GM12878 (cell line): ENCODE measurements around the gene NTRK3. TPM values are rescaled to one million over a fixed set of nuclear protein-coding genes. Genes with fewer than 3 reads are reported as not detected.

ENCODE experiments used
- ATAC-seq: fragments of 200-7000 bp; cut with Tn5 transposase; 3 replicates; pipeline ENCODE4 v1.9.1; 2020; ENCODE audit warnings: mild to moderate bottlenecking, moderate library complexity
- BruUV-seq: library from RNA; stranded (reverse); fragments of 400-500 nt; replicated peaks from 2 replicates; lab custom pipeline; 2021; lab: Mats Ljungman, UMichigan
- CTCF ChIA-PET: fragments of 300-600 bp; sonication (Branson Sonifier 250); formaldehyde crosslinking; extraction: SDS; loops from one replicate; lab custom pipeline; 2021; ENCODE audit warnings: inconsistent platforms; lab: Yijun Ruan, JAX
- POLR2A ChIA-PET: fragments of 350-600 bp; formaldehyde crosslinking; extraction: SDS; loops from one replicate; lab custom pipeline; 2021; ENCODE audit warnings: inconsistent platforms; lab: Charles Lee
- RAD21 ChIA-PET: fragments of 300-600 bp; sonication (Branson Sonifier 250); formaldehyde crosslinking; loops from one replicate; lab custom pipeline; 2023; ENCODE audit warnings: antibody characterized with exemption; ENCODE audit not compliant: unreplicated experiment; lab: Charles Lee
- SMC1A ChIA-PET: fragments of 300-600 bp; sonication (Branson Sonifier 250); formaldehyde crosslinking; loops from one replicate; lab custom pipeline; 2023; ENCODE audit not compliant: unreplicated experiment, uncharacterized antibody; lab: Charles Lee
- DNase-seq: peaks from one replicate; pipeline ENCODE4 v3.0.0-alpha.2; 2011; ENCODE audit warnings: low read depth, low spot score
- FAIRE-seq: peaks from 3 replicates; lab custom pipeline; 2011; peaks lifted over from hg19 to GRCh38; lab: Jason Lieb, UNC
- H2AFZ ChIP-seq: 2 replicates; pipeline ENCODE4 v1.6.0; 2011; ENCODE audit warnings: low read depth, low read length, control low read depth; ENCODE audit not compliant: control insufficient read depth
- H3K27ac ChIP-seq: 2 replicates; pipeline ENCODE4 v1.5.1; 2011; ENCODE audit warnings: control low read depth; ENCODE audit not compliant: control insufficient read depth, insufficient read depth
- H3K27me3 ChIP-seq, 2 experiments: replicated peaks in 1 of 2; 2 replicates each; pipeline versions ENCODE4 v1.6.0 to v1.6.1; 2011; ENCODE audit warnings: low read length in 1 of 2; ENCODE audit not compliant: control insufficient read depth in 2 of 2, insufficient read depth in 2 of 2
- H3K36me3 ChIP-seq, 2 experiments: 2 replicates each; pipeline ENCODE4 v1.5.1; 2011; ENCODE audit warnings: low read length in 1 of 2; ENCODE audit not compliant: control insufficient read depth in 2 of 2, insufficient read depth in 2 of 2
- H3K4me1 ChIP-seq: 2 replicates; pipeline ENCODE4 v1.6.1; 2011; ENCODE audit warnings: mild to moderate bottlenecking, low read length, moderate library complexity, mixed read lengths; ENCODE audit not compliant: control insufficient read depth, insufficient read depth
- H3K4me2 ChIP-seq: 2 replicates; pipeline ENCODE4 v1.6.0; 2011; ENCODE audit warnings: control low read depth; ENCODE audit not compliant: control insufficient read depth, insufficient read depth
- H3K4me3 ChIP-seq: fragments of 200-600 bp; sonication (generic); 2 replicates; pipeline ENCODE4 v1.5.1; 2016
- H3K79me2 ChIP-seq: 2 replicates; pipeline ENCODE4 v1.6.0; 2011; ENCODE audit warnings: low read length; ENCODE audit not compliant: control insufficient read depth, insufficient read depth
- H3K9ac ChIP-seq: 2 replicates; pipeline ENCODE4 v1.8.0; 2011; ENCODE audit warnings: low read length, control low read depth, mixed read lengths; ENCODE audit not compliant: control insufficient read depth, insufficient read depth
- H3K9me3 ChIP-seq: replicated peaks from 3 replicates; pipeline ENCODE4 v1.5.1; 2011; ENCODE audit warnings: mild to moderate bottlenecking, low read length; ENCODE audit not compliant: control insufficient read depth, insufficient read depth
- H4K20me1 ChIP-seq: 2 replicates; pipeline ENCODE4 v1.6.0; 2011; ENCODE audit not compliant: control insufficient read depth, insufficient read depth
- BHLHE40 ChIP-seq, 2 experiments: fragments of 450-650 bp in 1 of 2; IDR thresholded peaks; 2 replicates each; pipeline ENCODE4 v1.6.1; 2011 to 2017; ENCODE audit warnings: low read depth in 2 of 2, borderline replicate concordance in 1 of 2, improper control_type of control experiment in 1 of 2, low read length in 1 of 2, mild to moderate bottlenecking in 1 of 2
- CEBPB ChIP-seq, 2 experiments: fragments of 150-350 bp in 1 of 2; IDR thresholded peaks; 2 replicates each; pipeline ENCODE4 v1.6.1; 2012 to 2014; ENCODE audit warnings: low read depth in 2 of 2, low read length in 2 of 2, borderline replicate concordance in 1 of 2, inconsistent platforms in 1 of 2
- CTCF ChIP-seq, 3 experiments: IDR thresholded peaks in 2 of 3; conservative IDR thresholded peaks in 1 of 3; 2 replicates each; pipeline ENCODE4 v1.5.1; 2011; ENCODE audit warnings: low read depth in 3 of 3, low read length in 3 of 3, mild to moderate bottlenecking in 3 of 3, control low read depth in 2 of 3, moderate library complexity in 2 of 3, inconsistent platforms in 1 of 3, mixed read lengths in 1 of 3; ENCODE audit not compliant: control insufficient read depth in 2 of 3, insufficient read depth in 1 of 3; ENCODE audit errors: extremely low read depth in 1 of 3
- E2F4 ChIP-seq: IDR thresholded peaks from 2 replicates; pipeline ENCODE4 v1.6.1; 2012; ENCODE audit warnings: low read depth, low read length, improper control_type of control experiment
- EED ChIP-seq: sonication (generic); IDR thresholded peaks from 2 replicates; pipeline ENCODE4 v1.6.1; 2016; ENCODE audit warnings: antibody characterized with exemption, low read depth
- FOXM1 ChIP-seq: IDR thresholded peaks from 2 replicates; pipeline ENCODE4 v1.6.1; 2012; ENCODE audit warnings: low read depth, mild to moderate bottlenecking, inconsistent platforms, low read length, moderate library complexity
- KAT2A ChIP-seq: conservative IDR thresholded peaks from 2 replicates; pipeline ENCODE4 v1.6.1; 2011; ENCODE audit warnings: low read depth, low read length; ENCODE audit not compliant: control insufficient read depth
- MXI1 ChIP-seq: fragments of 150-350 bp; IDR thresholded peaks from 2 replicates; pipeline ENCODE4 v1.6.1; 2011; ENCODE audit warnings: low read depth, mild to moderate bottlenecking, inconsistent platforms, low read length, improper control_type of control experiment
- MYC ChIP-seq: IDR thresholded peaks from 2 replicates; pipeline ENCODE4 v1.6.1; 2011; ENCODE audit warnings: mild to moderate bottlenecking, low read length, moderate library complexity, inconsistent platforms; ENCODE audit not compliant: insufficient read depth, insufficient replicate concordance, insufficient read length, severe bottlenecking
- PAX5 ChIP-seq: IDR thresholded peaks from 2 replicates; pipeline ENCODE4 v1.6.1; 2011; ENCODE audit warnings: low read depth, low read length, borderline replicate concordance
- RB1 ChIP-seq: fragments of 450-650 bp; formaldehyde crosslinking; IDR thresholded peaks from 2 replicates; pipeline ENCODE4 v1.6.1; 2017; ENCODE audit warnings: mild to moderate bottlenecking, borderline replicate concordance
- RFX5 ChIP-seq: IDR thresholded peaks from 2 replicates; pipeline ENCODE4 v1.6.1; 2011; ENCODE audit warnings: low read depth, low read length, improper control_type of control experiment
- YY1 ChIP-seq: IDR thresholded peaks from 2 replicates; pipeline ENCODE4 v1.6.1; 2011; ENCODE audit warnings: low read depth, mild to moderate bottlenecking, low read length
- ZNF207 ChIP-seq: fragments of 450-650 bp; IDR thresholded peaks from 2 replicates; pipeline ENCODE4 v1.6.1; 2014; ENCODE audit warnings: antibody characterized with exemption, mild to moderate bottlenecking, borderline replicate concordance
- WGBS: methylation state at CpG from one replicate; pipeline ENCODE4 v1.1.6; 2016; ENCODE audit warnings: low lambda C conversion rate; ENCODE audit not compliant: insufficient replicate concordance, insufficient coverage; ENCODE audit errors: missing lambda C conversion rate; 5-methylcytosine and 5-hydroxymethylcytosine counted together
- in situ Hi-C: fragments of 300-500 bp; cut with MboI; formaldehyde crosslinking; loops from 9 replicates; pipeline ENCODE4 v1.14.3; 2018; ENCODE audit warnings: mixed read lengths
- intact Hi-C: fragments of 100-400 bp; cut with micrococcal nuclease; formaldehyde crosslinking; loops from one replicate; pipeline ENCODE4 v1.14.2; 2022; ENCODE audit not compliant: unreplicated experiment
- polyA plus RNA-seq, 11 experiments: library from polyadenylated mRNA; depleted of rRNA in 4 of 11; unstranded in 6 of 11; stranded (reverse) in 5 of 11; fragments of >200 nt; fragmentation: Nextera tagmentation in 4 of 11; fragmentation: Illumina TruSeq in 1 of 11; extraction: Ambion mirVana in 4 of 11; extraction: Trizol in 1 of 11; gene quantifications; 1 replicate in 1 of 11; 2 replicates in 10 of 11; pipeline versions ENCODE4 v1.2.1 to v1.2.3, GENCODE V29; 2011 to 2016; ENCODE audit warnings: inconsistent platforms in 2 of 11, missing spikeins in 2 of 11, low read depth in 1 of 11
- total RNA-seq, 4 experiments: library from RNA; depleted of rRNA in 3 of 4; stranded (reverse); fragments of >200 nt in 3 of 4; fragmentation: Illumina TruSeq in 1 of 4; extraction: Trizol in 1 of 4; gene quantifications; 2 replicates each; pipeline versions ENCODE4 v1.2.1 to v1.2.3, GENCODE V29; 2013 to 2021
- TF ChIP-seq, protein P1 (sequence below): fragments of 450-650 bp; IDR thresholded peaks from 2 replicates; pipeline ENCODE4 v1.6.1; 2018; ENCODE audit warnings: mild to moderate bottlenecking, low read depth, moderate library complexity; ENCODE audit not compliant: partially characterized antibody
- TF ChIP-seq, protein P2 (sequence below): fragments of 450-650 bp; IDR thresholded peaks from 2 replicates; pipeline ENCODE4 v1.6.1; 2017; ENCODE audit warnings: borderline replicate concordance

Gene NTRK3
- total and polyA plus RNA-seq, 10 of the 15 experiments (the other 5 are each of a cell fraction or from before 2014, with no cell fraction given) = not detected

GRCh38 chr15:88187195-88187594 lies 69.3 kb downstream of the NTRK3 start:
- TF ChIP-seq ZNF207 (no peak), YY1 (no peak), CEBPB (IDR thresholded peaks at IDR 0.05; ENCODE audit: borderline replicate concordance in 1 of 2, low read depth in 2 of 2, low read length in 2 of 2) (no peak), RB1 (no peak), KAT2A (no peak), MYC (no peak), BHLHE40 (IDR thresholded peaks at IDR 0.05; ENCODE audit: borderline replicate concordance in 1 of 2, low read depth in 2 of 2, low read length in 1 of 2) (no peak), CTCF (IDR thresholded peaks at IDR 0.05 in 2 of 3, conservative IDR thresholded peaks at IDR 0.05 in 1 of 3; ENCODE audit: control insufficient read depth in 2 of 3, extremely low read depth in 1 of 3, insufficient read depth in 1 of 3, low read depth in 3 of 3, low read length in 3 of 3) (no peak), FOXM1 (no peak), RFX5 (no peak), PAX5 (no peak), EED (no peak), MXI1 (no peak), E2F4 (no peak)
- TF ChIP-seq, protein P1, sequence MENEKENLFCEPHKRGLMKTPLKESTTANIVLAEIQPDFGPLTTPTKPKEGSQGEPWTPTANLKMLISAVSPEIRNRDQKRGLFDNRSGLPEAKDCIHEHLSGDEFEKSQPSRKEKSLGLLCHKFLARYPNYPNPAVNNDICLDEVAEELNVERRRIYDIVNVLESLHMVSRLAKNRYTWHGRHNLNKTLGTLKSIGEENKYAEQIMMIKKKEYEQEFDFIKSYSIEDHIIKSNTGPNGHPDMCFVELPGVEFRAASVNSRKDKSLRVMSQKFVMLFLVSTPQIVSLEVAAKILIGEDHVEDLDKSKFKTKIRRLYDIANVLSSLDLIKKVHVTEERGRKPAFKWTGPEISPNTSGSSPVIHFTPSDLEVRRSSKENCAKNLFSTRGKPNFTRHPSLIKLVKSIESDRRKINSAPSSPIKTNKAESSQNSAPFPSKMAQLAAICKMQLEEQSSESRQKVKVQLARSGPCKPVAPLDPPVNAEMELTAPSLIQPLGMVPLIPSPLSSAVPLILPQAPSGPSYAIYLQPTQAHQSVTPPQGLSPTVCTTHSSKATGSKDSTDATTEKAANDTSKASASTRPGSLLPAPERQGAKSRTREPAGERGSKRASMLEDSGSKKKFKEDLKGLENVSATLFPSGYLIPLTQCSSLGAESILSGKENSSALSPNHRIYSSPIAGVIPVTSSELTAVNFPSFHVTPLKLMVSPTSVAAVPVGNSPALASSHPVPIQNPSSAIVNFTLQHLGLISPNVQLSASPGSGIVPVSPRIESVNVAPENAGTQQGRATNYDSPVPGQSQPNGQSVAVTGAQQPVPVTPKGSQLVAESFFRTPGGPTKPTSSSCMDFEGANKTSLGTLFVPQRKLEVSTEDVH = no peak
- TF ChIP-seq, protein P2, sequence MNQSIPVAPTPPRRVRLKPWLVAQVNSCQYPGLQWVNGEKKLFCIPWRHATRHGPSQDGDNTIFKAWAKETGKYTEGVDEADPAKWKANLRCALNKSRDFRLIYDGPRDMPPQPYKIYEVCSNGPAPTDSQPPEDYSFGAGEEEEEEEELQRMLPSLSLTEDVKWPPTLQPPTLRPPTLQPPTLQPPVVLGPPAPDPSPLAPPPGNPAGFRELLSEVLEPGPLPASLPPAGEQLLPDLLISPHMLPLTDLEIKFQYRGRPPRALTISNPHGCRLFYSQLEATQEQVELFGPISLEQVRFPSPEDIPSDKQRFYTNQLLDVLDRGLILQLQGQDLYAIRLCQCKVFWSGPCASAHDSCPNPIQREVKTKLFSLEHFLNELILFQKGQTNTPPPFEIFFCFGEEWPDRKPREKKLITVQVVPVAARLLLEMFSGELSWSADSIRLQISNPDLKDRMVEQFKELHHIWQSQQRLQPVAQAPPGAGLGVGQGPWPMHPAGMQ = no peak
- no peaks in the 10 kb centered on the region for H4K20me1 ChIP-seq
- H3K27me3 ChIP-seq = no peaks in the 10 kb centered on the region
- H3K9me3 ChIP-seq = no peaks in the 10 kb centered on the region; the same call in 2 of the 3 replicates
- H2AFZ ChIP-seq = no peak overlapping the region
- ChIA-PET CTCF (no interaction called here), SMC1A (no interaction called here), POLR2A (no interaction called here), RAD21 (no interaction called here)
- FAIRE-seq (no peak), ATAC-seq (no peak), DNase-seq (no peak)
- no peaks in the 10 kb centered on the region for H3K4me1 ChIP-seq
- BruUV-seq = no TSS peak
- in situ Hi-C loops (no loop called here), intact Hi-C loops (no loop called here)
- H3K4me3 ChIP-seq = no peak overlapping the region
- H3K79me2 ChIP-seq = no peaks in the 10 kb centered on the region
- no peak overlapping the region for H3K27ac ChIP-seq
- whole genome bisulfite sequencing = 32% methylated on average over 5 of the region's 5 CpGs
- no peaks in the 10 kb centered on the region for H3K36me3 ChIP-seq
- no peak overlapping the region for H3K9ac ChIP-seq
- no peak overlapping the region for H3K4me2 ChIP-seq
